NCI-H1092 treated with DMSO at 0.1 percent for 48 hours (cell line): ENCODE data around the gene ATP6V0A4.
"Not testable (repeated sequence)": the region's sequence is repeated elsewhere in the genome, so short reads cannot be mapped to it uniquely, and the experiment has no call there.

Experiments used
- DNase-seq: peaks from one replicate; lab custom pipeline; 2025; lab: John Stamatoyannopoulos, UW

The ATP6V0A4 gene

GRCh38 chr7:138700857-138701536 is 97.0 kb downstream of the ATP6V0A4 start, which contains the start of gene SVOPL:
TSS of gene SVOPL (minus strand) at chr7:138701362. CDS start at chr7:138679045, 22,317 bp downstream.
- DNase-seq, result no peak

DNA sequence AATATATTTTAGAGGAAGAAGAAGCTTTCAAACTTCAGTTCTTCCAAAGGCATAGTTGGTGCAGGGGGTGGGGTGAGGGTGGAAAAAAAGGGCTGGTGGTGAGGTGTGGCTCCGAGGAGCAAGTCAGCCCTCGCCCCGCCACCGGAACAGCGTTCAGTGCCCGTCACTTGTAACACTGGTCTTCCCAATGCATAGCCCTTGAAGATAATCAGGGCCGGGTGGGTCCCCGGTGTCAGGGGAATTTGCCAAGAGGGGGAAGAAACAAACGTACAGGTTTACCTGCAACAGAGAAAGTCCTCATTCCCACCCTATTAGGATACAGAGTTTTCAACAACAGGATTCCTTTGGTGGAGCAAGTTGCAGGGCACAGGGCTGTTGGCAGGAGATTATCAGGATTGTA is 98.3 kb downstream of the ATP6V0A4 start:
- DNase-seq, result no peak

DNA sequence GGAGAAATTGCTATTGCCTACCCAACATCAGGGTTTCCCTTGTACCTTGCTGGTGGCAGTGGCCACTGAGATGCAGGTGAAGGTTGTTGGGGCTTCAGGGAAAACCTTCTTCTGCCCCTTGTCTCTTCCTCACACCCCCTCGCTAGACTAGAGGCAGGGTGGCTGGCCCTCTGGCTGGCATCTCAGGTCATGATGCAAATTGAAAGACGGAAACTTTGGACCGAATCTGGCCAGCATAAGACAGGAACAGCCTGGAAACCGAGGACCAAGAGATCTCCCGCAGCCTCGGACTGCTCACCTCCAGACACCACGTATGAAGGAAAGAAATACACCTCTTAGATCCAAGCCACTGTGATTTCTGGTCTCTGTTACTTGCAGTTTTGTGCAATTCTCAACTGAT is 99.7 kb downstream of the ATP6V0A4 start:
- DNase-seq, result no peak

GRCh38 chr7:138697535-138698182 is 100.3 kb downstream of the ATP6V0A4 start:
- no peak for DNase-seq

DNA sequence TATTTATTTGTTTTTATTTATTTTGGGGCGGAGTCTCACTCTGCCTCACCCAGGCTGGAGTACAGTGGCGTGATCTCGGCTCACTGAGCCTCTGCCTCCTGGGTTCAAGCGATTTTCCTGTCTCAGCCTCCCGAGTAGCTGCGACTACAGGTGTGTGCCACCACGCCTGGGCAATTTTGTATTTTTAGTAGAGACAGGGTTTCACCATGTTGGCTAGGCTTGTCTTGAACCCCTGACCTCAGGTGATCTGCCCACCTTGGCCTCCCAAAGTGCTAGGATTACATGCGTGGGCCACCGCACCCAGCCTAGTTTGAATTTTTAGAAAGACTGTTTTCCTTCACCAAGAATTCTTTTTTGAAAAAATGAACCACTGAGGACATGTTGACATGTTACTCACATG is 102.2 kb downstream of the ATP6V0A4 start:
- not testable (repeated sequence) for DNase-seq

DNA sequence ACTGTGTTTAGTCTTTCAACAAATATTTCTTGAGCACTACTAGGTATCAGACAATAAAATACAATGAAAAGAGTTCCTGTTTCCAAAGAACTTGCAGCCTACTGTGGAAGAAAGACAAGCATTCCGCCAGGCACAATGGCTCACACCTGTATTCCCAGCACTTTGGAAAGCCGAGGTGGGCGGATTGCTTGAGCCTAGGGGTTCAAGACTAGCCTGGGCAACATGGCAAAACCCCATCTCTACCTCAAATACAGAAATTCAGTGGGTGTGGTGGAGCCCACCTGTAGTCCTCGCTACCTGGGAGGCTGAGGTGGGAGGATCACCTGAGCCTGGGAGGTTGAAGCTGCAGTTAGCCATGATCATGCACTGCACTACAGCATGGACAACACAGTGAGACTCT is 102.9 kb downstream of the ATP6V0A4 start:
- no peak for DNase-seq

- DNase-seq, result no peak
These were observed 106.8 kb downstream of the ATP6V0A4 start for GRCh38 chr7:138691178-138691577.

- DNase-seq, result no peak
These were observed 107.5 kb downstream of the ATP6V0A4 start for GRCh38 chr7:138690495-138690894.

DNA sequence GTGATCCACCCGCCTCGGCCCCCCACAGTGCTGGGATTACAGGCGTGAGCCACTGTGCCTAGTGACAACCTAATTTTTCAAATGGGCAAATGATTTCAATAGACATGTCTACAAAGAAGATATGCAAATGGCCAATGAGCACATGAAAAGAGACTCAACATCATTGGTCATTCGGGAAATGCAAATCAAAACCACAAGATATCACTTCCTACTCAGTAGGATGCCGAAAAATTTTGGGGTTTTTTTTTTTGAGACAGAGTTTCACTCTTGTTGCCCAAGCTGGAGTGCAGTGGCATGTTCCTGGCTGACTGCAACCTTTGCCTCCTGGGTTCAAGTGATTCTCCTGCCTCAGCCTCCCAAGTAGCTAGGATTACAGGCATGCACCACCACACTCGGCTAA is 110.0 kb downstream of the ATP6V0A4 start:
- not testable (repeated sequence) for DNase-seq

GRCh38 chr7:138684340-138684739 is 113.7 kb downstream of the ATP6V0A4 start:
- DNase-seq, result no peak

DNA sequence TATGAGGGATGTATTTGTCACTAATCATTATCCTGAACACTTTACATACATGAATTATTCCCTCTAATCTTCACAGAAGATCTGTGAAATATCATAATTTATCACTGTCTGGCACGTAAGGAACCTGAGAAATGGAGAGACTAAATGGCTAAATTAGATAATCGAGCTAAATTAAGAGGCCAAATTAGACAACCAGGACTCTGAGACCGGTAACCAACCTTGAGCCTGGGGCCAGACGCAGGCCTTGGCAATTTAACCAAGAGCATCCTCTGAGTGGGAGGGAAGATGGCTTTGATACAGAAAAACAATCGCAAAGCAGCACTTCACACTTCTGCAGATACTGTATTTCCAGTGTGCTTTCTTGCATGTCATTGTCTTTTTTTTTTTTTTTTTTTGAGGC is 118.2 kb downstream of the ATP6V0A4 start:
- no peak for DNase-seq

DNA sequence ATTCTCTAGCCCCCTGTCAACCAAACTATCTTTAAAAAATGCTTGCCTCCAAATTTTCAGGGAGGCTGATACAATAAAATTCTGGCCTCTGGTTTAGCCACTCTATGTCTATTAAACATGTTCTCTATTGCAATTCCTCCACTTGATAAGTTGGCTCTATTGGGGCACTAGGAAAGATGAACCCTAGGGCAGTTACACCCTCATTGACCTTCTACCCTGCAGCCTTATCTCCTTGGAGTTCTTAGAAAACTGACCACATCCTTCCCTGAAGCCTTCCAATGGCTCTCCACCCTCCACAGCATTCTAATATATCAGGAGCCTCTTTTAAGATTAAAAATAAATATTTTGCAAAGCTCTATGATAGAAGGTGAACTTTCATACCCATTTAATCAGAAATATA is 127.4 kb downstream of the ATP6V0A4 start:
- DNase-seq, result no peak

DNA sequence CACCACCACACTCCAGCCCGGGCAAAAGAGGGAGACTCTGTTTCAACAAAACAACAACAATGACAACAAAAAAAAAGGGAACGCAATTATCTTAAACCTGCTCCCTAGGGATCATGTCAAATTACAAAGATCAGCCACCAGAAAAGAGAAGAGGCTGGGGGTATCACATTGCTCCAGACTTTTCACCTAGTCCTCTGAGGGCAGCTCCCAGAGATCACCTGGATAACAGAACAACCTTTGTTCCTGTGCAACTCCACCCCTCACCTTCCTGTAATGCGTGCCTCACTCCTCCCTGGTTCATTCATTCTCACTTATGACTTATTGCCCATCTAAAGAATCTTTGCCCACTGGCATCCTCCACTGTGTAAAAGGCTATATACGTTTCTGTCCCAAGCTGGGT is 128.6 kb downstream of the ATP6V0A4 start:
- DNase-seq, result no peak

DNA sequence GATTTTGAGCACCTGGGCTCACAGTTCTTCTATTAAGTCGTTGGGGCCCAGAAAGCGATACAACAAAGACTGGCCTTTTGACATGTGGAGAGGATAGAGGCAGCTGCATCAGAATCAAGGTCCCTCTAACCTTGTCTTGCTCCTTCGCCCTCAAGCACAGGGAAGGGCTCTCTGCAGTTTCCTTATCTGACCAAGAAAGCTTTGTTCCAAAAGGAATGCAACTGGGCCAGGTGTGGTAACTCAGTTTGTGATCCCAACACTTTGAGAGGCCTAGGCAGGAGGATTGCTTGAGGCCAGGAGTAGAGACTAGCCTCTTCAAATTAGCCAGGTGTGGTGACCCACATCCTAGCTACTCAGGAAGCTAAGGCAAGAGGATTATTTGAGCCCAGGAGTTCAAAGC is 129.1 kb downstream of the ATP6V0A4 start:
- DNase-seq, result no peak

DNA sequence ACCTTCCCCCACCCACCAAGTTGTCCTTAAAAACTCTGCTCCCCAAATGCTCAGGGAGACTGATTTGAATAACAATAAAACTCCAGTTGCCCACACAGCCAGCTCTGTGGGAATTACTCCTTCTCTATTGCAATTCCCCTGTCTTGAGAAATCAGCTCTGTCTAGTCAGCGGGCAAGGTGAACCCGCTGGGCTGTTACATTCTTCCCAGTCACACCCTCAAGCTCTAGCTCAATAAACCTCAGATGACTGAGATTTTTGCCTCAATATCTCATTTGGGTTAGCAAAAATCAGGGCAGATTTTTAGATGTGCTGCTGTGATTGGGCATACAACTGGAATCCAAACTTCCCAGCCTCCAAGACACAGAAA is 129.8 kb downstream of the ATP6V0A4 start:
- DNase-seq, result no peak

DNA sequence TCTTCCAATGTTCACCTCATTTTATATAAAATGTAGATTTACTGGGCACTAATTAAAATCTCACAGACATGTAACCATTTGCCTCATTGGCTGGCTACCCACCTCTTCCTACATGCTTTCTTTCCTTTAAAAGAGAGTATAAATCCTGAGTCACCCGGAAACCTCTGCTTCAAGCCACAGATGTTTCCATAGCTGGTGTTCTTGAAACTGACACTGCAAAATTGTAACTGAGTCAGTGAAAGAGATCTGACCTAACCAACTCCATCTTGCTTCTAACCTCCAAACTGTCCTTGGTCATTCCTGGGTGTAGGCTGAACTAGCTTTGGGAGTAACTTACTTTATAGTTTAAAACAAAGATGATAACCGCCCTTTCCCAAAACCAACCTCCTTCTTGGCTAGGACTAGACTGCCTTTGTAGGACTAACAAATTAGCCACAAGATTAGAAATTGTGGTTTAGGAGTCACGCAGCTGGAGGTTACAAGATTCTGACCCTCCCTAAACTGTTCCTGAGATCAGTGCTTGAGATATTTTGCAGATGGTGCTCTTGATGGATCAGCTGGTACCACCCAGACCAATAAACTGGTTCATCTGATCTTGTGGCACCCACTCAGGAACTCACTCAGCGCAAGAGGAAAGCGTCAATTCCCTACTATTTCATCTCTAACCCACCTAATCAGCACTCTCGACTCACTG is 130.3 kb downstream of the ATP6V0A4 start:
- no peak for DNase-seq

GRCh38 chr7:138666385-138666784 is 131.6 kb downstream of the ATP6V0A4 start:
- DNase-seq, result no peak

DNA sequence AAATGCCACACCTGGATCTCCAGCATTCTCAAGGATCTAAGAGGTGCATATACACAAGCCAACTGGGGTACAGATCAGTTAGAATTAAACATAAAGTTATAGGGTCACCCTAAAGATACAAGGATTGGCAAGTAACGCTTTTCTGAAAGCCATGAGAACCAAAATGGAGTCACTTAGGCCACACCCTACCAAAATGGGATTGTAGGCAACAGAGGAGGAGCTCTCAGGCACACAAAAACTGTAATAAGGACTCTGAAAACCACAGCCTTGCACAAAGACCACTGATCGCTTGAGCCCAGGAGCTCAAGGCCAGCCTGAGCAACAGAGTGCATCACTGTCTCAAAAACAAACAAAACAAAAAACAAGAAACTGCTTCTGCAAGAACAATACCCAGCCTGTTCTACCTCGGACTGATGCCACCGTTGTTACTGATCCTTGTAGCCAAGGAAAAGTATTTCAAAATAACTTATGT is 132.3 kb downstream of the ATP6V0A4 start:
- no peak for DNase-seq

DNA sequence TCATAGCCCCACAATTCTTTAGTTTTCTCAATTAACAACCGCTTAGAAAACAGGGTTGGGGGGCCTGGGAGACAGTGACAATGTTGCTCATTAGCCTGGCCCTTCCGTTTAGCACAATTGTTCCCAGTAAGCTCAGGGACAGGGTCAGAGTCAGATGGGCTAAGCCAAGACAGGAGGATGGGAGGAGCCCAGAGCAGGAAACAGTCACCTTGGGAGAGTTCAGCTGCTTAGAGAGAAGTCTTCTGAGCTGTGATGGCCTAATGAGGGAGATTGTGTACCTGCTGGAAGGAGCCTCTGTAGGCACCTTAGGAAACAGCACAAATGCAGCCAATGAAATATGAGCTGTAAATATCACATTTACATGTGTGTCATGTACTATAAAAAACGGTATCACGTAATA is 132.7 kb downstream of the ATP6V0A4 start:
- no peak for DNase-seq

DNA sequence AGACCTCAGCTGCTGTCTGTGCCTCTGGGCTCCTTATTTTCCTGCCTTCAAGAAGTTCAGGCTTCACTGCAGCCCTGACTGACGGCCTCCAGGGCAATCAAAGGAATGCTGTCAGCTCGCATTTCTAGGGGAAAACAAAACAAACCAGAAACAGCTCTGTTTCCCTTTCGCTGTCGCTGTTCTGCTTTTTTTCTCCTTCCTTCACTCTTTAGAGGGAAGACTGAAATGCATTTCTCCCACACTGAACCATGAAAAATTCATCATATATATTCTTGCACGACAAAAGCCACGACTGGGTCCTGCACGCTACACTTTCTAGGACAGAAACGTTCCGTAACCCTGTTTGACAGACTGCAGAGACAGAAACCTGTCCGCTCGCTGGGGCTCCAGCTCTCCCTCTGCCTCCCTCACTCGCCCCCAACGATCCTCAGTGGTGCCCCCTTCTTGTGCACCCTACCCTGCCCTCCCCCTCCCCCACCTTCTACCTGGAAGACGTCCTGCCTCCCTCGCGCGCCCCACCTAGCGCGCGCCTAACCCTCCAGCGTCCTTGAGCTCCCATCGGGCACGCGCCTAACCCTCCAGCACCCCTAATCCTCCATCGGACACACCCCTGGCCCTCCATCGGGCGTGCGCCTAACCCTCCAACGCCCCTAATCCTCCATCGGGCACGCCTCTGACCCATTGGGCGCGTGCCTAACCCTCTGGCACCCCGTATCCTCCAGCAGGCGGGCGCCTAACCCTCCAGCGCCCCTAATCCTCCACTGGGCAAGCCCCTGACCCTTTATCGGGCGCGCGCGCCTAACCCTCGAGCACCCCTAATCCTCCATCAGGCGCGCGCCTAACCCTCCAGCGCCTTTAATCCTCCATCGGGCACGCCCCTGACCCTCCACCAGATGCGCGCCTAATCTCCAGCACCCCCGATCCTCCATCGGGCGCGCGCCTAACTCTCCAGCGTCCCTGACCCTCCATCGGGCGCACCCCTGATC is 134.0 kb downstream of the ATP6V0A4 start:
- DNase-seq, result peak; percentile 65

DNA sequence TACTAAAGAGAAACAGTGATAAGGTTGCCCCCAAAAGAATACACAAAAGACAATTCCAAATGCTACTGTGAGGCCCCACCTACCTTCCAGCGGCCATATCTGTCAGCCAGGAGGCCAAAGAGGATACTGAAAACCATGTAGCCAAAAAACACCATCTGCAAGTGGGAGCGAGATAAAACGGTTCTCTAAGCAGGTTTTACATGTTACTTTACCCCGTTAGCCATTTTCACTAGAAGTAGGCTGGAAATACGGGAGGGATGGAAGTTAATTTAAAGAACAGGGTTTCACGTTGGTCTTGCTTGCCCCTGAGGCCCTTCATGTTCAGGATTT is 135.0 kb downstream of the ATP6V0A4 start:
- DNase-seq, result no peak
